GM18517 (cell line): ENCODE measurements around the gene TSSK6.

Experiments used
- ATAC-seq: cut with Tn5 transposase; IDR thresholded peaks from one replicate; pipeline ENCODE4 v1.9.1; 2021; ENCODE audit warnings: mild to moderate bottlenecking, moderate library complexity; ENCODE audit not compliant: unreplicated experiment

Gene TSSK6

DNA sequence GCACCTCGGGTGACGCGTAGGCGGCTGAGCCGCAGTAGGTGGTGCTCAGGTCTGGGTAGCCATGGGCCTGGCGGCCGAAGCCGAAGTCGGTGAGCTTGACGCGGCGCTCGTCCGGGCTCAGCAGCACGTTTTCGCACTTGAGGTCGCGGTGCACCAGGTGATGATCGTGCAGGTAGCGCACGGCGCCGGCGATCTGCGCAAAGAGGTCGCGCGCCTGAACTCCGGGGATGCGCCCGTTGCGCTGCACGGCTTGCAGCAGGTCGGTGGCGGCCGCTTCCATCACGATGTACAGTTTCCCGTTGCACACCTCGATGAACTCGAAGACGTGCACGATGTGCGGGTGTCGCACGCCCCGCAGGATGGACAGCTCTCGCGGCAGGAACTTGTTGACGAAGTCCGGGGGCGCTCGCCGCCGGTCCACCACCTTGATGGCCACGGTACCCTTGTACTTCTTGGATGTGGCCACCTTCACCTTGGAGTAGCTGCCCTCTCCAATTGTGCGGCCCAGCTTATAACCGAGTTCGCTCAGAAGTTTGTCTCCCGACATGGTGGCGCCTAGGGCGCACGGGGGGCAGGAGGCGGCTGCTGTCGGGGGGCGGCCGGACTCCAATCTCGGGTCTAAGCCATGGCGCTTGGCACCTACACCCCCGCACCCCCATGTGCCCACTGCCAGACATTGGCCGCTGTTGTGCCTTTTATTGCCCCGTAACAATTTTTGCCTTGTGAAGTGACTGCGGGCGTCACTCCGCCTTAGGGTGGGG, at the start of gene TSSK6:
Gene TSSK6 (minus strand): TSS at position 668 of the 761 bp plus-strand sequence. CDS start 121 bp downstream, at position 547.
- ATAC-seq, result no peak

DNA sequence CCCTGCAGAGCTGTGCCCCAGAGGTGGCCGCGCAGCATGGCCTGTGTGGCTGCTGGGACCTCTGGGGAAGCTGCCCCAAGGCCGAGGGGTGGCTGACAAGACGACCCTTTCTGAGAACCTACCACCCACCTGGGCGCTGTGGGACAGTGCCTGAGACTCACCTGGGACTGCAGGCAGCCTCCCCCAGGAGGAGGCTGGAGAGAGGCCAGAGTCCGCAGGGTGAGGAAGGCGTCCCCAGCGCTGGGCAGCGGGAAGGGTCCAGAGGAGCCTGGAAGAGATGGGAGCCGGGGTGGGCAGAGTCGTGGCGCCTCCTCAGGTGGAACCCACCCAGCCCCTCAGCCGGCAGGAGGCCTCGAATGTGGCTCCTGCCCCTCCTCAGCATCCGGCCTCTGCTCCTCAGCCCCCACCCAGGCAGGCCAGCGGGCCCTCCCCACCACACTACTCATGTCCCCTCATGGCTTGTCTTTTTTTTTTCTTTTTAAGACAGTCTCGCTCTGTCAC, 48.0 kb upstream of the TSSK6 start:
- no peak for ATAC-seq

DNA sequence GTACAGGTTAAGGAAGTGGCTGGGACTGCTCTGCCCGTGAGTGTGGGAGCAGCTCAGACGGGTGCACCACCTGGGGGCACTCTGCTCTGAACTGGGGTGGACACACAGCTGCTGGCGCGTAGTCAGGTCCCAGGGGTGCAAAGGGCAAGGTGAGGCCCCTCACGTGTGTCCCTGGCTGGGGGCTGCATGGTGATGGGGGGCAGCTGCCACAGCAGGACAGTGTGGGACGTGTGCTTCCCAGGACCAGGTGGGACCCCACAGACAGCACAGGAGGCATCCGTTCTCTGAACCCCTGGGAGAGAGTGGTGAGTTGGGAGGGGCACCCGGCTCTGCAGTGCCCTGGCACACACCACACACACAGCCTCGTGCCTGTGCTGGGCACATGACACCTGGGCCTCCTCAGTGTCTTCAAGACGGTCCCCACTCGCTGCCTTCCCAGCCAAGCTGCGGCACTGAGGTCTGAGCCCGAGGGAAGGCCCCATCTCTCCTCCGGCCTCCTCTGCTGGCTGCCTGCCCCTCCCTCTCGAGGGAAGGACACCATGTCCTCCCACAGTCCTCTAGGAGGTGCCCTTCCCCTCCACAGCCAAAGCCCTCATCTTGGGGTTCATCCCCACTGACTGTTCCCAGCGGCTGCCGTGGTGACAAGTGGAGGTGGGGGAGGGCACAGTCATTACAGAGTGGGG, 47.5 kb upstream of the TSSK6 start:
- ATAC-seq, result no peak

DNA sequence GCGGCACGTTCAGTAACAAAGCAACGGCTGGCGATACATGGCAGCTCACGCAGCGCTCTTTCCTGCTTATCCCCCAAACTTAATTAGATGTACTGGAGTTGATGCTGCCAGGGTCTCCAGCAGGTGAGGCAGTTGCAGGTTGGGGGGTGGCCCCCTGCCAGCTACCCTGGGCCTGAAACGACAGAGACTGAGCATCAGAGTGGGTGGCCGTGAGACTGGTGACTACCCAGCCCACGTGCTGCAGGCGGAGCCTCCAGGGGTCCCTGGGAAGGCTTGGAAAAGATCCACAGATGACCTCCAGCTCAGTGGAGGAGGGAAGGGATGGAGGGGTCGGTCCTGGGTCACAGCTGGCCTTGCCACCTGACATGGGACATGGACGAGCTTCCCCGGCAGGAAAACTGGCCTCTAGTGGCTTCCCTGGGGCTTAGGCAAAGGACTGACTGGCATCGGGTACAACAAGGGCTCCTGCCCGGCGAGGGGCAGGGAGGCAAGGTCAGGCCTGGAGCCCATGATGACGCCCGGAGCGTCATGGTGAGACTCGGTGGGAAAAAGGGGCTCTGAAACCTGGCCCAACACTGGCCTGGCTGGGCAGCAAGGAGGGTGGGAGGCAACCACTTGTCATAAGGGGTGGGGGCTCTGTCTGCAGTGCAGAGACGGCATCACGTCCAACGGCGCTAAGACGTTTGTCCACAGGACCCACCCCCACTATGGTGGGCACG, 46.8 kb upstream of the TSSK6 start:
- no peak for ATAC-seq

DNA sequence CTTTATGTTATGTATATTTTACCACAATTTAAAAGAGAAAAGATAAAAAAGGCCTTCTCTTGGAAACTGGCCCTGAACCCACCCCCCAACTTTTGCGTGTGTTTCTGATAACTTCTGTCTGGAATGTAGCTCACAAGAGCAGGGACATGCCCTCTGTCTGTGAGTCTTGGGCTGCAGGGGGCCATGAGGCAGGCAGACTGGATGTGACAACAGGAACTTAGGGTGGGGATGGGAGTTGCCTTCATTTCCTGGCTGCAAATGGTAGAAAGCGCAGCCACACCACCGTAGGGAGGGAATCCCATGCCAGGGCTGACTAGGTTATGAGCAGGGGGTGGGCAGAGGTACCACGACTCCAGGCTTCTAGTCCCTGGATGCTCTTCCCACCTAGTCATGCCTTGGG, 44.6 kb upstream of the TSSK6 start:
- ATAC-seq, result no peak

DNA sequence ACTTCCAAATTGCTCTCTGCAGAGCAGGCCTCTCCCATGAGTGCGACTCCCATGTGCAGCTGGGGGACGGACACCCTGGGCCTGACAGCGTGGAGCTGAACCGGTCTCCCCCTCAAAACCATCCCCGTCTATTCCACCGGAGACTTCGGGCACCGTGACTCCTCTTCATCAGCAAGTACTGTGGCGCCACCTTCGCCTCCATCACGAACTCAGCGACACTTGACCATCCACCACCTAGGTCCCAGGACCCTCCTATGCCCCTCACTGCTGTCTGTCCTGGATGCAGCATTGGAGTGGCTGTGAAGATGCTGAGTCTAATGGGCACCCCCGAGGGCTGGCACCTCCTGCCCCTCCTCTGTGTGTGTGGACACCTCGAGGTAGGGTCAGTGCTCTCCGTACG, 43.3 kb upstream of the TSSK6 start:
- no peak for ATAC-seq

DNA sequence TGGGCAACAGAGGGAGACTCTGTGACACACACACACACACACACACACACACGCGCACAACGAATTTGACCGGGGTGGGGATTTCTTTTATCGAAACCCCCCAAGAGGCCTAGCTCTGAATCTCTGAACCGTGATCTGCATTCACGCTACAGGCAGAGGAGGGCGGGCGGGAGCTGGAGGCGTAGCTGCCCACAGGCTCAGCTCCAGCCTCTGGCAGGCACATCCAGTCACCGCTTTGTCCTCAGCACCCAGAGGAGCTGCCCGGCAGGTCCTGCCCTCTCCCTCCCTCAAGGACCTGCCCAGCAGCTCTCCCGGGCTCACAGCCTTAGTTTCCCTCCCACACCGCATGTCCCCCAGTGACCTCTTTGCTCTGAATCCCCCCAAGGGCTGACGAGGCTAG, 42.7 kb upstream of the TSSK6 start:
- ATAC-seq, result no peak

DNA sequence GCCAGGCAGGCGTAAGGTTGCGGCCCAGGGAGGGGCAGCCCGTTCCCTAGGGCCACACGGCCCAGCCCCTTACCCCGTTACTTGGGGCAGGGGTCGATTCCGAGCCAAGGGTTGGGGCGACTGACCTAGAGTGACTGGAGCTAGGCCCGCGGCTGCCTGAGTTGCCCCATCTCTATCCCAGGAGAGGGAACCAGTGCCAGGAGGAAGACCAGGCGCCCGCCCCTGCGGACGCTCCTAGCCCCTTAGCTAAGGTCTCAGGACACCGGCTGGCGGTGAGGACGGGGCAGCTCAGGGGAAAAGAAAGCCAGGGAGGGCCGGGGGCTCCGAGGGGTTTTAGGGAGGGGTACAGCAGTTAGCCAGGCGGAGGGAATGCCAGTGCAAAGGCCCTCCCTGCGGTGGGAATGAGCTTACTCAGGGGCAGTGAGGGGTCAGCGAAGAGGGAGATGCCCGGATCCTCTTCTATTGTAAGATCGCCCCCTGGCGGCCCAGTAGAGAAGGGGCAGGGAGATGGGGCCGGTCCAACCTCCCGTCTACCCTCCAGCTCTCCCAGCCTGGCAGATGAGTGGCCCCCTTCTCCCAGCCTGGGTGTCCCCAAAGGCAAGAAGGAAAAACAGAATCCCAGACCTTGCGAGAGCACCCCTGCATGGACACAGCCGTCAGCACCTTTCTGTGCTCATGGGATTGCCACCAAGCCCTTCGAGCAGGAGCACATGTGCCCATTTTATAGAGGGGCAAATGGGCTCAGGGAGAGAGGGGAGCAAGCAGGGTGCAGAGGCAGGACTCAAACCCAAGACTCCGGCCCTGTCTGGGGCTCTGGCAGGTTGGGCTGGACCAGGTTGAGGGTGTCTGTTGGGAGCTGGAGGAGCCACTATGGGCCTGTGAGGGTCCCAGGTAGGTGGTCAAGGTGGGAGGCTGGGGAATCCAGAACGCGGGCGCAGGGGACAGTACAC, 39.0 kb upstream of the TSSK6 start:
- no peak for ATAC-seq

DNA sequence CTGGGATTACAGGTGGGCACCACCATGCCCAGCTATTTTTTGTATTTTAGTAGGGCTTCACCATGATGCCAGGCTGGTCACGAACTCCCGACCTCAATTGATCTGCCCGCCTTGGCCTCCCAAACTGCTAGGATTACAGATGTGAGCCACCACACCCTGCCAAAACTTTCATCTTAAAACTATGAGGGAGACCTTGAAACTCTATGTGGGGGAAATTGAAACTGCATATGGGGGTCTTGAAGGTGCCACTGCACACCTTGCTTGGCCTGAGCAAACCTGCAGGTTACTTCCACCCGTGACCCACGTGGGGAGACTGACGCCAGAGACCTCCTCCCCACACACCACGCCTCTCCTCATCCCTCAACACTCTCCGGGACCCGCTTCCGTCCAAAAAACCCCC, 38.3 kb upstream of the TSSK6 start:
- no peak for ATAC-seq

DNA sequence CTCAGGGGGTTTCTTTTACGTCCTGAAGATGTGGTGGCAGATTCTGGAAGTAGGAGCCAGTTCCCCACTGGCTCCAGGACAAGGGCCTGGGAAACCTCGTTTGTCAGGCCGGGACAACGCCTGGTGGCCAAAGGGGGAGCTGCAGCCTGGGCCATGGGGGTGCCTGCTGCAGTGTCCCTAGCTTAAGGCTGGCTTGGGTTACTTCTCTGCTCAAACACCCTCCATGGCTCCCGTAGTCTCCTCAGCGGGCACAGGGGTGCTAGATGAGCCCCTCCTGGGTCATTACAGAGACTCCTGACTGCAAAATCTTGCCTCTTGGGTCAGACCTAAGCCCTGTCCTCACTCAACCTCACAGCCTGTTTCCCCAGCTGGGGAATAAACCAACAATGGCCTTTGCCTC, 37.5 kb upstream of the TSSK6 start:
- no peak for ATAC-seq

DNA sequence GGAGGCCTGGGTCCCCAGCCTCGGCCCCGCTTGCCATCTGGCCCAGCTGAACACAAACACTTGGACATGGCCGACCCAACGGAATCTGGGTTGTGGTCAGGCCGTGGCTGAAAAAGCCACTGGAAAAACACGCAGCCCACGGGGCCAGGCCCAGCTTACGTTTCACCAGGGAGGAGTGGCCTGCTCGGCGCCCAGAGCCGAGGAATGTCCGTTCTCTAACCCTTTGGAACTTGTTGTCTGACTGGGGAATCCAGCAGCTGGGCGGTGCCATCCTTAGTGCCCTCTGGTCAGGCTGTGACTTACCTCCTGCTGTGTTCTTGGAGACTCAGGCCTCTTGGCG, 36.5 kb upstream of the TSSK6 start:
- no peak for ATAC-seq

DNA sequence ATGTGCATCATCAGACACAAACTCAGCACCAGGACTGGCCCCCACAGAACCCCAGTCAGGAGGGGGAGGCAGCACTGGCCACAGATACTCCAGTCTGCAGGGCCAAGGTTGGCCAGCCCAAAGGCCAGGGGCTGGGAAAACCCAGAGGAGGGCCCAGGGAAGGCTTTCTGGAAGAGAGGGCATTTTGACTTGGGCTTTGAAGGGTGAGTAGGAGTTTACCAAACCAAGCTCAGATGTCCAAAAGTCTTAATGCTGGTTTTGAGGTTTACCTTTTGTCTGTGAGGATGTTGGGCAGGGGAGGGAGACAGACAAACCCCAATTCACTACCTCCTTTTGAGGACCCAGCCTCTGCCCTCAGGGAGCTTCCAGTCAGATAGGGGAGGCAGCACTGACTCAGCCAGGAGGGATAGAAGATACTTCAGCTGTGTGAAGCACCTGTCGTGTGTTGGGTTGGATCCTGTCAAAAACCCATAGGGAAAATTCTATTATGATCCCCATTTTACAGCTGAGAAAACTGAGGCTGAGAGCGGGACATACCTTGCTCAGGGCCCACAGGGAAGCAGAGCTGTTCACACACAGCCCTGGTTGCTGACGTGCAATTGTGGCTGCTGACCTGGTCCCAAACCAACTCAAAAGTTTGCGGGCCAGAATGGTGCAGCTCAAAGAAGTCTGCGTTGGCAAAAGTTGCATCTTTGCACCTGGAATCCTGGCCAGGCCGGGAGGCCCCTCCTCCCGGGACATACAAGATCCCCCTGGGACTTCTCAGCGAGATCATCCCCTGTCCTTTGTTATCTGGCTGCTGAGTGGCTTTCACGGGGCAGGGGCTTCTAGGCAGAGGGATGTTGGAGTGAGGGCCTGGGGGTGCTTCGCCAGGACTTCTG, 35.9 kb upstream of the TSSK6 start:
- ATAC-seq, result no peak

DNA sequence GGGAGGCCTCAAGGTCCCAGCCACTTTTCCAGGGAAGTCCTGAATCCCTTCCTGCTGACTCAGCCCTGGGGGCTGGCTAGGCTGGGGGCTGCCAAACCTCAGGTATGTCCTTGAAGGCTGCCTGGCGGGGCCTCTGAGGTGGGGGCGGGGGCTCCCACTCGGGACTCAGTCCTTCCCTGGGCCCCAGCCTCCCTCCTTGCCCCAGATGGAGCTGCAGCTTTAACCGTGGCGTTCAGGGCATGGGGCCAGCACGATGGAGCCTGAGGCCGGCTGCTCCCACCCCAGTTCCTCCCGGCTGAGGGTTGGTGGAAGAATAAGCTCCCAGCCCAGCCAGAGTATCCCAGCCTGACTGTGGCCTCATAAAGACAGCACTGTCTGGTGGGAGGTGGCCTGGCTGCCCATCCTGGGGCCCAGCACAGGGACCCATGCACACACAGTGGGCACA, 35.2 kb upstream of the TSSK6 start:
- no peak for ATAC-seq

DNA sequence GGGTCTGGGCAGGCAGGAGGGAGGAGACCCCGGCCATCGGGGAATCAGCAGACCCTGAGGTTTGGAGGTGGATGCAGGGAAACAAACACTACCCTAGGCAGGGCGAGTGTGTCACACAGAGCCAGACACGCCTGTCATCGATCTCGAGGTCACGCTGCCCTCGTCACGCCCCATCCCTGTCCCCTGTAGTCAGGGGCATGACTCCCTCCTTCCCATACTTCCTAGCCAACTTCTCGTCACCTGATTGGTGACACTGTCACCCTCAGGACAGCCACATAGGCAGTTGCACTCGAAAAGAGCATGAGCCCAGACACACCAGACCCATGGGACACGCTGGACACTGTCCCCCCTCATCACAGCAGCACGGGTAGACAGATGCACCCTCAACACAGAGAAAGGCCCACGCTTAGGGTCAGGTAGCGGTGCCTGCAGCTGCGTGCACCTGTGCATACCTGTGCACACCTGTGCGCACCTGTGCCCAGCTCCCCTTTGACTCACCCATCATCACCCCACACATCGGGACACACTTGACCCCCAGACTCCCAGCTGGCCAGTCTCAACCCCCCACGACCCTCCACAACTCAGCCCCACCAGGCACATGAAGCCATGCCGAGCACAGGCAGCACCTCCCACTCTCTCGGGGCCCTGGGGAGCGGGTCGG, 34.6 kb upstream of the TSSK6 start:
- no peak for ATAC-seq

DNA sequence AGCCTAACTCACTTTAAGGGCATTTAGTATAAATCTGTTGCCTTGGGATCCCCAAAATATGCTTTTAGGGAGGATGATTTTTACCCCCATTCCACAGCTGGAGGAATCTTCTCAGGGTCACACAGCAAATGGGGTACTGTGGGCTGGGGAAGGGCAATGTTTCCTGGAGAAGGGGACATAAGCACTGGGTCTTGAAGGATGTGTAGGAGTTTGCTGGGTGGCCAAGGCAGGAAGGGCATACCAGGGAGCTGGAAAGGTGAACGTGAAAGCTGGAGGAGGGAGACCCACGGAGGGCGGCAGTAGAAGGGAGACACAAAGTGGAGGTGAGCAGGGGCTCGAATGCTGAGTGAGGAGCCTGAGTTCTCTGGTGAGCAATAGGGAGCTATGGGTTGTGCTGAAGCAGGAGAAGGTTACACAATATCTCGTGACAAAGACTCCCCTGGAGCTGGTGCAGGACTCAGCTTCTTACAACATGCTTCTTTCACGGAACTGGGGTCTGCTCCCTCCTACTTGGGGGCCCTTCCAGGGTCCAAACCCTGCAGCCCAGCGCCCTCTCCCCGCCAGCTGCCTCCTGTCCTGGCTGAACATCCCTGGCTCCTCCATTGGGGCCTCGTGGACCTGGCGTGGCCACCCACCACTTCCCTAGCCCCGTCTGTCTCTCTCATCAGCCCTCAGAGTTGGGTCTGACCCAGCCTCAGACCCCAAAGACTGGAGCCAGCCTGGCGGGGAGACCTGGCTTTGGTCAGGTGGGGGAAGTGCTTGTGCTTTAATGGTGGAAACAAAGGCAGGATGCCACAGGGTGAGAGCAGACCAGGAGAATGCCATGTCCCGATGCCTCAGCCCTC, 33.8 kb upstream of the TSSK6 start:
- ATAC-seq, result no peak

DNA sequence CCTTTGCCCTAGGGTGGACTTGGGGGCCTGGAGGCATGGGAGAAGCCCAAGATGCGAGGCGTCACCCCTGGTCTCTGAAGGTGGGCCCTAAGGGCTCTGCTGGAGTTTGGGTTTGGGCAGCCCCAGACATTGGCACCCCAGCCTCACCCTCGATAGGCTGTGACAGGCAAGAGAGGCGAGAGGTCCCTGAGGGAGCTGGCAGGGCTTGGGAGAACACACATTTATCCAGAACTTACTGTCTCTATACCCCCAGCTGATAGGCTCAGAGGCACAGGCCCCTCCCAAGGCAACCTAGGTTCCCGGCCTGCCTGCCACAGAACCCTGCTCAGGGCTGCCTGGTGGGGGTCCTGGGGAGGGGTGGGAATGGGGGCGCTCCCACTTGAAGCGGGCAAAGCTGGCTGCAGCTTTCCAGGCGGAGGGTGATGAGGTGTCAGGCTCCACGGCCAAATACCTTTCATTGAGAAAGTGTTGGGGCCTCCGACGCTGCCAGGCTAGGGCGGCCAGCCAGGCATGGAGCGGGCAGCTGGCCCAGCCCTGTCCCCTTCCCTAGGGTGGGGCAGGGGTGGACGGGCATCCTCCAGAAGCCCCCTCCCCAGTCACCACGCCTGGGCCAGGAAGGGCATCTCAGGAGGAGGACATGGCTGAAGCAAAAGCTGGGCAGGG, 32.5 kb upstream of the TSSK6 start:
- no peak for ATAC-seq

DNA sequence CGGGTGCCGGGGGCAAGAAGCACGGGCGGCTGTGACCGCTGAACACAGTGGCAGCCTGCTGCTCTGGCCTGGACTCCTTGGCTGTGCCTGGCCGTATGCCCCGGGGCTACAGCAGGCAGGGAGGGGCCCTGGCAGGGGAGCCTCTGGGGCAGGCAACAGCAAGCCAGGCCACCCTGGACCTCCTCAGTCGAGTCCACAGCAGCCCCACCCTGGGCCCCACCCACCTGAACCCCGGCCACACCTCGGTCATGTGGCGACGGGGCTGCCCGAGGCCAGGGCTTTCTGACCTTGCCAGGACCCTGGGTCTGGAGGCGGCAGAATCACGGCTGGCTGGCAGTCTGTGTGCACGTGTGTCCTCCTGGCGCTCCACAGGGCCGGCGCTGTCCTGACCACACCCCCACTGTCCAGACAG, 31.4 kb upstream of the TSSK6 start:
- no peak for ATAC-seq

DNA sequence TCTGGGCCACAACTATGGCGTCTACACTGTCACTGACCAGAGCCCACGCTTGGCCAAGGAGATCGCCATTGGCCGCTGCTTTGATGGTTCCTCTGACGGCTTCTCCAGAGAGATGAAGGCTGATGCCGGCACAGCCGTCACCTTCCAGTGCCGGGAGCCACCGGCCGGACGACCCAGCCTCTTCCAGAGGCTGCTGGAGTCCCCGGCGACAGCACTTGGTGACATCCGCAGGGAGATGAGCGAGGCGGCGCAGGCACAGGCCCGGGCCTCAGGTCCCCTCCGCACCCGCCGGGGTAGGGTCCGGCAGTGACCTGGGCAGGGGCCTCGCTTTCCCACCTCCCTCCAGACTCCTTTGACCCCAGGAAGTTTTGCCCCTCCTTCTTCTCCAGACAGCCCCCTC, 30.4 kb upstream of the TSSK6 start:
- no peak for ATAC-seq
